Prostate gland (tissue), 2 donors: ENCODE measurements around the gene KLHL35.

Experiments used
- CTCF ChIP-seq, 4 experiments: fragments of 200-600 bp in 2 of 4; fragments of 450-650 bp in 2 of 4; sonication (generic) in 2 of 4; IDR thresholded peaks; 1 replicate in 3 of 4; 2 replicates in 1 of 4; pipeline ENCODE4 v1.5.1; 2016 to 2019; ENCODE audit warnings: antibody characterized with exemption in 4 of 4, mild to moderate bottlenecking in 2 of 4, moderate library complexity in 2 of 4
- POLR2AphosphoS5 ChIP-seq: sonication (generic); formaldehyde crosslinking; IDR thresholded peaks from one replicate; pipeline ENCODE4 v1.6.1; 2017; ENCODE audit warnings: antibody characterized with exemption

GRCh38 chr11:75435571-75435925 is 2.5 kb upstream of the KLHL35 start:
- no peak for TF ChIP-seq POLR2AphosphoS5
- no peak for TF ChIP-seq CTCF (IDR thresholded peaks at IDR 0.05)
